Endothelial cell of umbilical vein (primary cell): ENCODE data around the gene PIF1. TPM values are rescaled to one million over a fixed set of nuclear protein-coding genes. Genes with fewer than 3 reads are reported as not detected.

Experiments
- BruUV-seq: library from RNA; stranded (reverse); fragments of 400-500 nt; replicated peaks from 2 replicates; lab custom pipeline; 2021; lab: Mats Ljungman, UMichigan
- CTCF ChIA-PET: fragments of 300-600, 350-600 bp; sonication (Branson Sonifier 250); formaldehyde crosslinking; loops from one replicate; lab custom pipeline; 2021; ENCODE audit warnings: antibody characterized with exemption, inconsistent platforms; lab: Charles Lee
- POLR2A ChIA-PET: fragments of 300-600, 350-600 bp; sonication (Branson Sonifier 250); formaldehyde crosslinking; loops from one replicate; lab custom pipeline; 2021; ENCODE audit warnings: antibody characterized with exemption, inconsistent platforms; lab: Charles Lee
- DNase-seq: peaks from one replicate; pipeline ENCODE4 v3.0.0-alpha.2; 2011; ENCODE audit warnings: low read depth, low spot score
- FAIRE-seq: peaks from 2 replicates; lab custom pipeline; 2011; peaks lifted over from hg19 to GRCh38; lab: Jason Lieb, UNC
- H2AFZ ChIP-seq: 2 replicates; pipeline ENCODE4 v1.6.0; 2012; ENCODE audit warnings: low read depth, low read length, control low read depth, inconsistent platforms
- H3K27ac ChIP-seq: 2 replicates; pipeline ENCODE4 v1.5.1; 2011; ENCODE audit warnings: low read depth, mild to moderate bottlenecking, control low read depth, low read length, moderate library complexity; ENCODE audit not compliant: insufficient read depth
- H3K27me3 ChIP-seq, 2 experiments: 2 replicates each; pipeline versions ENCODE4 v1.6.0 to v1.6.1; 2011; ENCODE audit warnings: low read length in 2 of 2, mixed read lengths in 1 of 2; ENCODE audit not compliant: control insufficient read depth in 2 of 2, insufficient read depth in 2 of 2
- H3K36me3 ChIP-seq, 2 experiments: 2 replicates in 1 of 2; 3 replicates in 1 of 2; pipeline ENCODE4 v1.5.1; 2011; ENCODE audit warnings: low read length in 2 of 2, mild to moderate bottlenecking in 1 of 2, moderate library complexity in 1 of 2; ENCODE audit not compliant: control insufficient read depth in 2 of 2, insufficient read depth in 2 of 2; ENCODE audit errors: extremely low read depth in 1 of 2
- H3K4me1 ChIP-seq: 3 replicates; pipeline ENCODE4 v1.5.1; 2011; ENCODE audit warnings: mild to moderate bottlenecking, low read length; ENCODE audit not compliant: control insufficient read depth, insufficient read depth; ENCODE audit errors: extremely low read depth
- H3K4me2 ChIP-seq: 2 replicates; pipeline ENCODE4 v1.6.1; 2011; ENCODE audit warnings: low read length, control low read depth, mixed read lengths; ENCODE audit not compliant: insufficient read depth
- H3K4me3 ChIP-seq, 3 experiments: fragments of 200-600 bp in 1 of 3; sonication (generic), shearing (Covaris generic) in 1 of 3; replicated peaks in 1 of 3; 2 replicates each; pipeline ENCODE4 v1.5.1; 2011 to 2016; ENCODE audit warnings: control low read depth in 3 of 3, low read length in 3 of 3, mild to moderate bottlenecking in 2 of 3, inconsistent platforms in 1 of 3, low read depth in 1 of 3, moderate library complexity in 1 of 3; ENCODE audit not compliant: insufficient read depth in 1 of 3
- H3K79me2 ChIP-seq: 2 replicates; pipeline ENCODE4 v1.6.0; 2012; ENCODE audit warnings: low read length, inconsistent platforms; ENCODE audit not compliant: control insufficient read depth, insufficient read depth
- H3K9ac ChIP-seq: replicated peaks from 2 replicates; pipeline ENCODE3; 2011; ENCODE audit warnings: low read length, control low read depth; ENCODE audit not compliant: insufficient read depth; ENCODE audit errors: extremely low read depth
- H3K9me1 ChIP-seq: replicated peaks from 3 replicates; pipeline ENCODE4 v1.6.0; 2011; ENCODE audit warnings: mild to moderate bottlenecking, low read length; ENCODE audit not compliant: control insufficient read depth, insufficient read depth; ENCODE audit errors: extremely low read depth
- H3K9me3 ChIP-seq: replicated peaks from 2 replicates; pipeline ENCODE4 v1.5.1; 2012; ENCODE audit warnings: low read length, inconsistent platforms; ENCODE audit not compliant: control insufficient read depth, insufficient read depth
- H4K20me1 ChIP-seq: replicated peaks from 2 replicates; pipeline ENCODE3; 2011; ENCODE audit warnings: mild to moderate bottlenecking, low read length; ENCODE audit not compliant: control insufficient read depth, insufficient read depth; ENCODE audit errors: extremely low read depth
- EZH2 ChIP-seq: IDR thresholded peaks from 2 replicates; pipeline ENCODE4 v1.6.1; 2012; ENCODE audit warnings: borderline replicate concordance, low read depth, mild to moderate bottlenecking, moderate library complexity, low read length, inconsistent platforms; ENCODE audit not compliant: severe bottlenecking
- FOS ChIP-seq: IDR thresholded peaks from 2 replicates; pipeline ENCODE4 v1.6.1; 2011; ENCODE audit warnings: mild to moderate bottlenecking, low read length, moderate library complexity, borderline replicate concordance; ENCODE audit not compliant: insufficient read depth
- GATA2 ChIP-seq: IDR thresholded peaks from 2 replicates; pipeline ENCODE4 v1.7.0; 2011; ENCODE audit warnings: low read depth, mild to moderate bottlenecking, moderate library complexity, mixed read lengths, low read length; ENCODE audit not compliant: insufficient read length, insufficient read depth
- JUN ChIP-seq: IDR thresholded peaks from 2 replicates; pipeline ENCODE4 v1.6.1; 2011; ENCODE audit warnings: borderline replicate concordance, low read depth; ENCODE audit not compliant: insufficient read length, insufficient read depth
- MYC ChIP-seq: IDR thresholded peaks from one replicate; pipeline ENCODE4 v1.6.1; 2011; ENCODE audit warnings: mild to moderate bottlenecking, low read depth, low read length
- POLR2A ChIP-seq: IDR thresholded peaks from 2 replicates; pipeline ENCODE4 v1.6.1; 2012; ENCODE audit warnings: low read depth, mild to moderate bottlenecking, control low read depth, low read length
- POLR2AphosphoS5 ChIP-seq: IDR thresholded peaks from 2 replicates; pipeline ENCODE4 v1.6.1; 2012; ENCODE audit warnings: low read depth, mild to moderate bottlenecking, control low read depth, low read length, moderate library complexity; ENCODE audit not compliant: insufficient read depth
- dilution Hi-C: fragments of 300-500 bp; cut with MboI; formaldehyde crosslinking; loops from one replicate; pipeline ENCODE4 v1.15.0; 2019; ENCODE audit warnings: low sequenced_read_pairs; ENCODE audit not compliant: extremely low pct_ligation_motif_present
- intact Hi-C: fragments of 100-400 bp; cut with micrococcal nuclease; formaldehyde crosslinking; loops from one replicate; pipeline ENCODE4 v1.10.0; 2022
- polyA plus RNA-seq, 4 experiments: library from polyadenylated mRNA; depleted of rRNA in 3 of 4; stranded (reverse) in 3 of 4; unstranded in 1 of 4; fragments of >200 nt; gene quantifications; 2 replicates each; pipeline versions ENCODE4 v1.2.1 to v1.2.3, GENCODE V29; 2011 to 2012; ENCODE audit warnings: missing spikeins in 1 of 4
- total RNA-seq: library from RNA; stranded (reverse); gene quantifications from 2 replicates; pipeline ENCODE4 v1.2.3, GENCODE V29; 2021
- TF ChIP-seq, protein P1 (sequence below), 2 donors: IDR thresholded peaks; 1 replicate in 1 of 2; 2 replicates in 1 of 2; pipeline ENCODE4 v1.5.1; 2011; ENCODE audit warnings: low read length in 2 of 2, mild to moderate bottlenecking in 2 of 2, moderate library complexity in 2 of 2, control low read depth in 1 of 2, inconsistent platforms in 1 of 2, low read depth in 1 of 2; ENCODE audit not compliant: insufficient read depth in 1 of 2; ENCODE audit errors: extremely low read depth in 1 of 2
- TF ChIP-seq, protein P2 (sequence below): IDR thresholded peaks from 2 replicates; pipeline ENCODE4 v1.6.1; 2011; ENCODE audit not compliant: insufficient read depth, insufficient read length

The PIF1 gene
- total and polyA plus RNA-seq, 2 donors (not counting 3 experiments of a cell fraction or from before 2014, with no cell fraction given): 18.6 to 52.7 TPM

DNA sequence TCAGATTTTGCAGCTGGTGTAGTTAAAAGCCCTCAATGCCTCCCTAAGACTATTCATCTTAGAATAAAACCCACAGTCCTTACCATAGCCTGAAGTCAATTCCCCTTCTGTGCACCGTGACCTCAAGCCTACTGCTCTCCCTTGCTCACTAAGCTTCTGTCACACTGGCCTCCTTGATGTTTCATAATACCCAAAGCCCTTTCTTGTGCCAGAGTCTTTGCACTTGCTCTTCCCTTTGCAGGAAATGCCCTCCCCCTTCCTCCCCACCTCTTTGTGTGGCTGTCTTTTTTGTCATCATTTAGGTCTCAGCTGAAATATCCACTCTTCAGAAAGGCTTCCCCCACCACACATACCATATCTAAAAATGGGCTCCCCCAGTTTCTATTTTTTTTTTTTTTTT is 12.1 kb upstream of the PIF1 start:
- dilution Hi-C loops: no loop called here

More for the DNA sequence above, 12.1 kb upstream of the PIF1 start:
- Histone ChIP-seq H3K79me2 (peaks cover 7% of the 10 kb centered on the region), H3K4me2 (no peak overlapping the region), H4K20me1 (no peaks in the 10 kb centered on the region), H3K27me3 (no peaks in the 10 kb centered on the region), H3K36me3 (no peaks in the 10 kb centered on the region), H3K9me1 (no peaks in the 10 kb centered on the region), H3K27ac (no peak overlapping the region), H3K9me3 (no peaks in the 10 kb centered on the region), H3K9ac (no peak overlapping the region), H3K4me3 (no peak overlapping the region), H2AFZ (no peak overlapping the region), H3K4me1 (peaks cover 10% of the 10 kb centered on the region)
- ChIA-PET POLR2A (no interaction called here), CTCF (interaction anchor here (0.6 to 1.9 kb wide), 4 partner anchors 22 to 128 kb away, joined by 3 to 8 read pairs (median 4); no protein-coding TSS in a partner anchor)
- intact Hi-C loops: no loop called here
- TF ChIP-seq, protein P1, sequence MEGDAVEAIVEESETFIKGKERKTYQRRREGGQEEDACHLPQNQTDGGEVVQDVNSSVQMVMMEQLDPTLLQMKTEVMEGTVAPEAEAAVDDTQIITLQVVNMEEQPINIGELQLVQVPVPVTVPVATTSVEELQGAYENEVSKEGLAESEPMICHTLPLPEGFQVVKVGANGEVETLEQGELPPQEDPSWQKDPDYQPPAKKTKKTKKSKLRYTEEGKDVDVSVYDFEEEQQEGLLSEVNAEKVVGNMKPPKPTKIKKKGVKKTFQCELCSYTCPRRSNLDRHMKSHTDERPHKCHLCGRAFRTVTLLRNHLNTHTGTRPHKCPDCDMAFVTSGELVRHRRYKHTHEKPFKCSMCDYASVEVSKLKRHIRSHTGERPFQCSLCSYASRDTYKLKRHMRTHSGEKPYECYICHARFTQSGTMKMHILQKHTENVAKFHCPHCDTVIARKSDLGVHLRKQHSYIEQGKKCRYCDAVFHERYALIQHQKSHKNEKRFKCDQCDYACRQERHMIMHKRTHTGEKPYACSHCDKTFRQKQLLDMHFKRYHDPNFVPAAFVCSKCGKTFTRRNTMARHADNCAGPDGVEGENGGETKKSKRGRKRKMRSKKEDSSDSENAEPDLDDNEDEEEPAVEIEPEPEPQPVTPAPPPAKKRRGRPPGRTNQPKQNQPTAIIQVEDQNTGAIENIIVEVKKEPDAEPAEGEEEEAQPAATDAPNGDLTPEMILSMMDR (IDR thresholded peaks at IDR 0.05; ENCODE audit: extremely low read depth in 1 of 2, insufficient read depth in 1 of 2, low read depth in 1 of 2, low read length in 2 of 2): no peak
- TF ChIP-seq GATA2 (no peak), EZH2 (no peak), MYC (no peak), POLR2A (no peak), POLR2AphosphoS5 (no peak), JUN (no peak), FOS (no peak)
- TF ChIP-seq, protein P2, sequence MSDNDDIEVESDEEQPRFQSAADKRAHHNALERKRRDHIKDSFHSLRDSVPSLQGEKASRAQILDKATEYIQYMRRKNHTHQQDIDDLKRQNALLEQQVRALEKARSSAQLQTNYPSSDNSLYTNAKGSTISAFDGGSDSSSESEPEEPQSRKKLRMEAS: no peak
- FAIRE-seq: no peak
- BruUV-seq: no TSS peak
- no peak for DNase-seq
